ENCODE results near the gene KCNG2. TPM values are rescaled to one million over a fixed set of nuclear protein-coding genes. Genes with fewer than 3 reads are reported as not detected.

KCNG2 gene
- total RNA-seq, 3 donors from 2014 or later (not counting 1 experiment from before 2014, with no cell fraction given) = not detected

DNA sequence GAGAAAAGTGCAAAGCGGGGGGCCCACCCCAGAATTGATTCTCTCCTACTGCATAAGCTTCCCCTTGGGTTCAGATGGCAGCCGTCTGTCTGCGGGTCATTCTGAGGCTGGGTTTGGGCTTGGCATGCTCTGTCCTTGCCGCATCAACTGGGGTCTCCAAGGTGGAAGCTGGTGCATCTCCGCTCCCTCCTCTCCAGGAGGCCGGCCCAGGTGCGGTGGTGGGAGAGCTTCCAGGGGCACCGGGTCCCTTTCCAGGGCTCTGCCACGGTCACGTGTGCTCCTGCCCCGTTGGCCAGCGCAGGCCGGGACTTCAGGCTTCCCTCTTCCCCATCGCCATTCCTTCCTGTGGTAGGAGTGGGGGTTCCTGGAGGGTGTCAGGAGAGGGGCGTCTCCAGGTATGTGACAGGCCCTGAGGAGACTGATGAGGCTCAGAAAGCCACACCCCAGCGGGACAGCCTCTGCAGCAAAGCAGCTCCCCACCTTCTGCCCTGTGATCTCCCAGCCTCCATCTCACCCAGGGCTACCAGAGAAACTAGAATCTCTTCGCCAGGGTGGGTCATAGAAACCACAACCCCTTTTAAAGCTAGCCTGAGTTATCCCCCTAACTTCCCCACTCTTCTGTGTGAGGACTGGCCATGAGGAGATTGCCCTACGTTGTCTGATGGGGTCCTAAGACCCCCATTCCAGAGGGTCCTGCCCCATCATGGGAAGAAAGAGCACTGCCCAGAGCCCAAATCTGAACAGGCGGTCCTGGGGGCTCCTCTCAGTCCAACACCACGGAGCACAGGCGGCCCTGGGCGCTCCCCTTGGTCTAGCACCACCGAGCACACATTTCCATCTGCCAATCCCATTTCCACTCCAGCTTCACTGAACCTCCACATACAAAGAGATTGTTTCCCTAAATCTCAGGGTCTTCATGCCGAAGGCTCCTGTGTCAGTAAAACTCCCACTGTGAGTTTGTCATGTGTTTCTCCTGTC lies 77.1 kb downstream of the KCNG2 start:
- Histone ChIP-seq H3K27me3 (ENCODE audit: control insufficient read depth, insufficient read depth, low read length) (no peaks in the 10 kb centered on the region), H3K4me1 (ENCODE audit: control insufficient read depth, insufficient read depth, low read length) (no peaks in the 10 kb centered on the region), H3K4me3 (ENCODE audit: low read length) (no peak overlapping the region), H3K9me3 (ENCODE audit: control insufficient read depth, insufficient read depth, low read length) (no peaks in the 10 kb centered on the region), H3K27ac (ENCODE audit: low read length) (no peak overlapping the region), H3K36me3 (ENCODE audit: control insufficient read depth, insufficient read depth, low read length) (no peaks in the 10 kb centered on the region)
- TF ChIP-seq, protein P1, sequence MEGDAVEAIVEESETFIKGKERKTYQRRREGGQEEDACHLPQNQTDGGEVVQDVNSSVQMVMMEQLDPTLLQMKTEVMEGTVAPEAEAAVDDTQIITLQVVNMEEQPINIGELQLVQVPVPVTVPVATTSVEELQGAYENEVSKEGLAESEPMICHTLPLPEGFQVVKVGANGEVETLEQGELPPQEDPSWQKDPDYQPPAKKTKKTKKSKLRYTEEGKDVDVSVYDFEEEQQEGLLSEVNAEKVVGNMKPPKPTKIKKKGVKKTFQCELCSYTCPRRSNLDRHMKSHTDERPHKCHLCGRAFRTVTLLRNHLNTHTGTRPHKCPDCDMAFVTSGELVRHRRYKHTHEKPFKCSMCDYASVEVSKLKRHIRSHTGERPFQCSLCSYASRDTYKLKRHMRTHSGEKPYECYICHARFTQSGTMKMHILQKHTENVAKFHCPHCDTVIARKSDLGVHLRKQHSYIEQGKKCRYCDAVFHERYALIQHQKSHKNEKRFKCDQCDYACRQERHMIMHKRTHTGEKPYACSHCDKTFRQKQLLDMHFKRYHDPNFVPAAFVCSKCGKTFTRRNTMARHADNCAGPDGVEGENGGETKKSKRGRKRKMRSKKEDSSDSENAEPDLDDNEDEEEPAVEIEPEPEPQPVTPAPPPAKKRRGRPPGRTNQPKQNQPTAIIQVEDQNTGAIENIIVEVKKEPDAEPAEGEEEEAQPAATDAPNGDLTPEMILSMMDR (IDR thresholded peaks at IDR 0.05) = no peak
- ATAC-seq = no peak
- intact Hi-C loops (cut with micrococcal nuclease) = no loop called here
- H3K27me3 Mint-ChIP-seq (ENCODE audit: low read depth in 2 of 2) = no peaks in the 10 kb centered on the region
- no peaks in the 10 kb centered on the region for H3K4me1 Mint-ChIP-seq
- H3K4me3 Mint-ChIP-seq = no peak overlapping the region
- DNase-seq = no peak
- WGBS (ENCODE audit: insufficient coverage) = 80% methylated on average over 22 of the region's 24 CpGs
- H3K27ac Mint-ChIP-seq = no peak overlapping the region
- no peaks in the 10 kb centered on the region for H3K9me3 Mint-ChIP-seq
- H3K36me3 Mint-ChIP-seq = no peaks in the 10 kb centered on the region

DNA sequence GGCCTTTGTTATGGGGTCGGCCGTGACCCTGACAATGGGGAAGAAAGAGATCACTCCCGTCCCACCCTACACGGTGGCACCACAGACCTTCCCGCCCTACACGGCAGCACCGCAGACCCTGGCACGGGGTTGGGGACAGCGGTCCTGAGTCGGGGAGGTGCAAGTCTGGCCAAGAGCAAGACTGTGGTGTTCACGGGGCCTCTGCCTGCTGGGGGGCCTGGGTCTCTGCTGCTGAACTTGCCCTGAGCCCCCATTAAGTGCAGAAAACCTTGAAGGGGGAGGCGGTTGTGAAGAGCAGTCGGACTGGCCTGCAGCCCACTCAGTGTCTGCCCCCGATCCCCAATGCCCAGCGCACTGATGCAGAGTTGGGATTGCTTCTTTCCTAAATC lies 77.8 kb downstream of the KCNG2 start:
- Mint-ChIP-seq H3K4me3 (no peak overlapping the region), H3K4me1 (no peaks in the 10 kb centered on the region), H3K36me3 (no peaks in the 10 kb centered on the region), H3K27me3 (ENCODE audit: low read depth in 2 of 2) (no peaks in the 10 kb centered on the region), H3K9me3 (no peaks in the 10 kb centered on the region), H3K27ac (no peak overlapping the region)
- no peaks in the 10 kb centered on the region for H3K4me1 ChIP-seq (ENCODE audit: control insufficient read depth, insufficient read depth, low read length)
- TF ChIP-seq, protein P1 (IDR thresholded peaks at IDR 0.05) = no peak
- 93% methylated on average over 15 of the region's 15 CpGs for WGBS (ENCODE audit: insufficient coverage)
- no peak for ATAC-seq
- H3K27me3 ChIP-seq (ENCODE audit: control insufficient read depth, insufficient read depth, low read length) = no peaks in the 10 kb centered on the region
- H3K27ac ChIP-seq (ENCODE audit: low read length) = no peak overlapping the region
- intact Hi-C loops (cut with micrococcal nuclease) = no loop called here
- H3K36me3 ChIP-seq (ENCODE audit: control insufficient read depth, insufficient read depth, low read length) = no peaks in the 10 kb centered on the region
- DNase-seq = no peak
- no peak overlapping the region for H3K4me3 ChIP-seq (ENCODE audit: low read length)
- H3K9me3 ChIP-seq (ENCODE audit: control insufficient read depth, insufficient read depth, low read length) = no peaks in the 10 kb centered on the region

DNA sequence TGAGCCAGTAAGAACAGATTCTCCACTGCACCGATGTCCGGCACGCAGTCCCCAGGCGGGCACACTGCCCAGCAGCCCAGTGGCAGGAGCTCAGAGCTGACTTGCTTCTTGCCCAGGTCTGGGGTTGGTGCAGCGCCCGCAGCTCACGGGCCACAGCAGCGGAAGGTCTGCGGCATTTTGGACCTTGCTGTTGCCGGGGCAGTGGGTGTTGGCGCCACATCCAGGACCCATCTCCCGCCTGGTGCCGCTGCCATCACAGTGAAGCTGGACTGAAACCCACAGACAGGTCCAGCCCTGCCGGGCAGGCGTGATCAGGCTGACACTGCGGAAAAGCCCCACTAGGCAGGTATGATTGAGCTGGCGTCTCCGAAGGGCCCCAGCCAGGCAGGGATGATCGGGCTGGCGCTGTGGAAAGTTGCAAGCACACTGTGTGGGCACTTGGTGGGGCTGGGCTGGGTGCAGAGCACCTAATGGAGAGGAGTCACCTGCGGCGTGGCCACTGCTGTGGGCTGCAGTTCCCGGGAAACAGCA lies 78.3 kb downstream of the KCNG2 start:
- H3K9me3 ChIP-seq (ENCODE audit: control insufficient read depth, insufficient read depth, low read length) = no peaks in the 10 kb centered on the region
- Mint-ChIP-seq H3K9me3 (no peaks in the 10 kb centered on the region), H3K4me3 (no peak overlapping the region), H3K4me1 (no peaks in the 10 kb centered on the region), H3K36me3 (no peaks in the 10 kb centered on the region), H3K27ac (no peak overlapping the region), H3K27me3 (ENCODE audit: low read depth in 2 of 2) (no peaks in the 10 kb centered on the region)
- intact Hi-C loops (cut with micrococcal nuclease) = no loop called here
- H3K4me3 ChIP-seq (ENCODE audit: low read length) = no peak overlapping the region
- WGBS (ENCODE audit: insufficient coverage) = 90% methylated on average over 23 of the region's 23 CpGs
- TF ChIP-seq, protein P1 (IDR thresholded peaks at IDR 0.05) = no peak
- H3K36me3 ChIP-seq (ENCODE audit: control insufficient read depth, insufficient read depth, low read length) = no peaks in the 10 kb centered on the region
- ATAC-seq = no peak
- no peaks in the 10 kb centered on the region for H3K27me3 ChIP-seq (ENCODE audit: control insufficient read depth, insufficient read depth, low read length)
- H3K27ac ChIP-seq (ENCODE audit: low read length) = no peak overlapping the region
- H3K4me1 ChIP-seq (ENCODE audit: control insufficient read depth, insufficient read depth, low read length) = no peaks in the 10 kb centered on the region
- DNase-seq = no peak

Measured in natural killer cell (primary cell).